DMS53 (cell line): ENCODE data around the gene UTS2R.
"Not testable (repeated sequence)": the region's sequence is repeated elsewhere in the genome, so short reads cannot be mapped to it uniquely, and the experiment has no call there.

Experiments
- DNase-seq: peaks from one replicate; lab custom pipeline; 2025; lab: John Stamatoyannopoulos, UW

Gene UTS2R

GRCh38 chr17:82375359-82376041, 3.9 kb downstream of the UTS2R start:
- DNase-seq = no peak

GRCh38 chr17:82376042-82376730, 4.6 kb downstream of the UTS2R start:
- DNase-seq = no peak

DNA sequence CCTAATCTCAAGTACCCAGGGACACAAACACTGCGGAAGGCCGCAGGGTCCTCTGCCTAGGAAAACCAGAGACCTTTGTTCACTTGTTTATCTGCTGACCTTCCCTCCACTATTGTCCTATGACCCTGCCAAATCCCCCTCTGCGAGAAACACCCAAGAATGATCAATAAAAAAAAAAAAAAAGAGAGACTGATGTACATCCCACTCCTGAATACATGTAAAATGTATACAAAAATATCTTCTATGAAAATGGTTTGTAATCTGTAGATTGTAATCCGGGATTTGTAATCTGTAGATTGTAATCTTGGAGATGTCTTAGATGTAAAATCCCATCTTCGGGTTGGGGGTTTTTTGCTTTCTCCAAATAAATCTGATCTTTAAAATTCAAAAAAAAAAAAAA, 5.7 kb downstream of the UTS2R start:
- not testable (repeated sequence) for DNase-seq

DNA sequence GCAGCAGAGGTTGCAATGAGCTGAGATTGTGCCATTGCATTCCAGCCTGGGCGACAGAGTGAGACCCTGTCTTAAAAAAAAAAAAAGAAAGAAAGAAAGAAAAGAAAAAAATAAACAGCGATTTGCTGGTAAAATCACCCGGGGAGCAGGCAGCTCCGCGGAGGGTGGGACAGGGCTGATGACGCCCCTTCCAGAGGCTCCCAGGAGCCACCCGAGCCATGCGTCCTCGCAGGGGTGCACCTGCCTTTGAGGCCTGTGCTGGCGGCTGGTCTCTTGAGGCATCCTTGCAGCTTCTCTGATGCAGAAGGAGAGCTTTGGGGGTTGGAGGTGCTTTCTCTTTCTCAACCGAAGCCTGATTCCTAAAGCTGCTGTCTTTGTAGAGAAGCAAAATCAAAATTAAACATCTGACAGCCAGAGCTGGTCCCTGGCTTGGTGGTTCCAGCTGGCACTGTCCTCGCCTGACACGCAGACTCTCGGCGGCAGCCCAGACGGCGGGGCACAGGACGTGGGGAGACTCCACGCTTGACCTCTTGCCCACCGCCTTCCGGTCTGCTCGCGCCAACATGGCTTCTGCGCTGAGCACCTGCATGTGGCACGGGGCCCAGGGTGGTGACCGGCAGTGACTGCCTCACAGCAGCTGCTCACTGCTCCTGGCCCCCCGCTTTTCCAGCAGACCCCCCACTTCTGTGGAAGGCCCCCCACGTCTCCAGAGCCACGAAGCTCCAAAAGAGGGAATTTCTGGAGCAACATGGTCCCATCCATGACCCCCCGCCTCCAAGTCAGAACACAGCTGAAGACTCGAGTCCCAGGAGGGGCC, 6.6 kb downstream of the UTS2R start:
- DNase-seq = no peak

- DNase-seq = no peak
Measured at GRCh38 chr17:82378741-82379021, 7.1 kb downstream of the UTS2R start.

DNA sequence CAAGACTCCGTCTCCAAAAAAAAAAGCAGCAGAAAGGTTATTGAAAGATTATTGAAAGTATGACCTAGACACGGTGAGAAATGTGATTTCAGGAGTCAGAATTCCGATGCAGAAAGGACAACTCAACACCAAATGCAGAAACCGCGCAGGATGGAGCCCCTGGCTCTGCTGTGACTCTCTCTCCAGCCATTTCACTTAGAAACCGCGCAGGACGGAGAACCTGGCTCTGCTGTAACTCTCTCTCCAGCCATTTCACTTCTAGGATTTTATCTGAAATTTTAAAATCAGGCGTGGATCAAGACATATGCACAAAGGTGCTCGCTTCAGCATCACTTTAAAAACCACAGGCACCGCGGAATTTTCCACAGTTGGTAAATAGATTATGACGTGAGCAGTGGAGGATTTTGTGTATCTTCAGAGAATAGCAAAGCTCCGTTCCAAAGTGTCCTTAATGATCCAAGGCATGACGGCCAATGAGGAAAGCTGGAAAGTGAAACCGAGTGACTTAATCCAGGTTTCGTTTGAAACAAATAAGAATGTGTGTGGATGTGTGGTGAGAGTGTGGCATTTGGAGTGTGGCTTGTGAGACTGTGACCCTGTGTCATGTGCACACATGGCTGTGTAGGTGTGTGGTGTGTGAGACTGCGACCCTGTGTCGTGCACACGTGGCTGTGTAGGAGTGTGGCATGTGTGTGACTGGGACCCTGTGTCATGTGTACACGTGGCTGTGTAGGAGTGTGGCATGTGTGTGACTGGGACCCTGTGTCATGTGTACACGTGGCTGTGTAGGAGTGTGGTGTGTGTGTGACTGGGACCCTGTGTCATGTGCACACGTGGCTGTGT, 9.5 kb downstream of the UTS2R start:
- DNase-seq = peak; percentile 84

DNA sequence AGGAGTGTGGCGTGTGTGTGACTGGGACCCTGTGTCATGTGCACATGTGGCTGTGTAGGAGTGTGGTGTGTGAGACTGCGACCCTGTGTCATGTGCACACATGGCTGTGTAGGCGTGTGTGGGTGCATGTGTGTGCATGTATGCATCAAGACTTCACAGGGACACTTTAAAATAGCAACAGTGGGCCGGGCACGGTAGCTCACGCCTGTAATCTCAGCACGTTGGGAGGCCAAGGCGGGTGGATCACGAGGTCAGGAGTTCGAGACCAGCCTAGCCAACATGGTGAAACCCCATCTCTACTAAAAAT, 10.1 kb downstream of the UTS2R start:
- DNase-seq = not testable (repeated sequence)

DNA sequence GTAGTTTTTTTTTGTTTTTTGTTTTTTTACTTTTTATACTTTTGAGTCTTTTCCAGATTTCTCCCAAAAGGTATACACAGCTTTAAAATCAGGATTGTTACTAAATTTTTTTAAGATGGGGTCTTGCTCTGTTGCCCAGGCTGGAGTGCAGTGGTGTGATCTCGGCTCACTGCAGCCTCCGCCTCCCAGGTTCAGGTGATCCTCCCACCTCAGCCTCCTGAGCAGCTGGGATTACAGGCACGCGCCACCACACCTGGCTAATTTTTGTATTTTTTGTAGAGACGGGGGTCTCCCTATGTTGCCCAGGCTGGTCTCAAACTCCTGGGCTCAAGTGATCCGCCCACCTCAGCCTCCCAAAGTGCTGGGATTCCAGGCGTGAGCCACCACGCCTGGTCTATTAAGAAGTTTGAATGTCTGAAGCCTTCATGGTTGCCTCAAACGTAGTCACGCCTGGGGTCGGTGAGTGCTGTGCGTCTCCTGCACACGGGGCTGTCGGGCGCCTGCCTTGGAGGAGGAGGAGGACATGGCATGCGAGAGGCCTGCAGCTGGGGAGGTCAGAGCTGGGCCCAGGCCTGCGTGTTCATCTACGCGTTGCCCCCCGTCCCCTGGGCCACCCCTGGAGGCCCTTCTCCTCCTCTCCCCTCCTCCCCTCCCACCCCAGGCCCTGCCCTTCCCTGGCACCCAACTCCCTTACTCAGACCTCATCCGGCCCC, 10.8 kb downstream of the UTS2R start:
- DNase-seq = not testable (repeated sequence)

DNA sequence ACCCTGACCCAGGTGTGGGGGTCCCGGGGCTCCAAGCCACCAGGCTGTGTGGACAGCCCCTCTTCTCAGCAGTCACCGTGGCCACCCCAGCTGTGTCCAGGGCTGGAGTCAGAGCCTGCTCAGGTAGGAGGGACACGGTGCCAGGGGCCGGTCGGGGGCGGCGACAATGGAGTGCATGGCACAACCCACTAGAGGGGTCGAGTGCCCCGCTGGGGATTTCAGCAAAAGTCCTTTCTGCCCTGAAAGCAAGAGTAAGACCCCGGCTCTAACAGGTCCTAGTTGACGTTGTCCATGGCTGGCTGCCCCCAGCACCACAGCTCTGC, 11.3 kb downstream of the UTS2R start:
- DNase-seq = no peak

DNA sequence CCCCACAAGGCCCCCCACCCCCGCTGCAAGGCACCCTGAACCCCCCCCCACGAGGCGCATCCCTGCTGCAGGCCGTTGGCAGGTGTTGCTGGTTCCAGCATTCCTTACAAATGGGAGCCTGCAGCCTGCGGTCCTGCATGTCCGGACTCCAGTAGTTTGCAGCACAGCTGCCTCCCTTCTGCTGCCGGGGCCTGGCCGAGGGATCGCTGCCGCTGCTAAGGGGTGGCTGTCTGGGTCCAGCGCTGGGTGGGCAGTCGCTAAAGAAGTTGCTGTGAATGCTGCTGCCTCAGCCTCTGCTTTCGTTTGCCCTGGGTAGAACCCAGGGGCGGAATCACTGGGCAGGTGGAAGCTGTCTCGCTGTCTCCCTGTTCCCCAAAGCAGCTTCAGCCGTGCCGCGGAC, 11.8 kb downstream of the UTS2R start:
- no peak for DNase-seq

- DNase-seq = no peak
Measured at GRCh38 chr17:82384051-82384729, 12.6 kb downstream of the UTS2R start.

DNA sequence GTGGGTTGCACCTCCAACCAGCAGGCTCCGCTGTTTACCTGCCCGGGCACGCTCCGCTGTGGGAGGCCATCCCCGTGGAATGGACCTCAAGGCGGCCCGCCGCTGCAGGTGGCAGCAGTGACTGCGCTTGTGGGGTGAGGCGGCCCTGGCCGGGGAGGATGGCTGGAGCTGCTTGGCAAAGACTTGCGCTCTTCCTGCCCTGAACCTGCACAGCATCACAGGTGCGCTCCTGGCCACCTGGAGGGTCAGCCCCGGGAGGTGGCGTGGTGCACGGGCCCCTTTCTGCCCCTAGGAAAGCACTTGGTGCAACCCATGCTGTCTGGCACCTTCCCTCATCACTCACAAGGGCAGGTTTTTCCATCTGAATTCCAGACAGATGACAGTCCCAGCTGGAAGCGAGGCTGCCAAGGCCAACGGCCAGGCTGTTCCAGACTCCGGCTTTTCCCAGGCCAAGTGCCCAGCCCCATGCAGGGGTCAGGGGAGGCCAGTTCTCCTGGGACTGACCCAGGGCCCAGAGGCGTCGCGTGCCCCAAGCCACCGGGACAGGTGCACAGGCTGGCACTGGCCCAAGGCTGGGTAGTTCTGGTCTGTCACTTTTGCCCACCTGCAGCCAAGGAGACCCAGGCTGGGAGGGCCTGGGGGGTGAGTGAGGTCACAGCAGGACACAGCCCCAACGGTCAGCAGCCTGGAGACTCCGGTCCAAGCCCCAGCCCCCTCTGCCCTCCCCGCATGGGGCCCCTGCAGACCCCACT, 13.3 kb downstream of the UTS2R start:
- DNase-seq = peak; percentile 87

GRCh38 chr17:82385559-82386254, 14.1 kb downstream of the UTS2R start:
- DNase-seq = no peak

DNA sequence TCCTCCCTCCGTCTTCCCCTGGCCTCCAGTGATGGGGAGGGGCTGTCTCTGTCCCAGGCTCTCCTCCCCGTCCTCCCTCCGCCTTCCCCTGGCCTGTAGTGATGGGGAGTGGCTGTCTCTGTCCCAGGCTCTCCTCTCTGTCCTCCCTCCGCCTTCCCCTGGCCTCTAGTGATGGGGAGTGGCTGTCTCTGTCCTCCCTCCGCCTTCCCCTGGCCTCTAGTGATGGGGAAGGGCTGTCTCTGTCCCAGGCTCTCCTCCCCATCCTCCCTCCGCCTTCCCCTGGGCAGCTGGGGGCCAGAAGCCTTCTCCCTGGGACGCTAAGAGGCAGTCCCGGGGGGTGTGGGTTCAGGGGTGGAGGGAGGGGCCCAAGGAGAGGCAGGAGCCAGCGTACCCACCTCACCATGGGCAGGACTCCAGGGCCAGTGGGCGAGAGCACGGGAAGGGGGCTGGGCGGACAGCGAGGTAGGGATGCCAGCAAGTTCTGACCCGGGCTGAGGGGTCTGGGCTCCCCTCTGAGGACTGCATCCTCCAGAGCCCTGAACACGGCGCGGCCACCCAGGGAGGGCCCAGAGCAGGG, 14.8 kb downstream of the UTS2R start:
- DNase-seq = no peak

- DNase-seq = no peak
Measured at GRCh38 chr17:82386881-82387704, 15.5 kb downstream of the UTS2R start.

DNA sequence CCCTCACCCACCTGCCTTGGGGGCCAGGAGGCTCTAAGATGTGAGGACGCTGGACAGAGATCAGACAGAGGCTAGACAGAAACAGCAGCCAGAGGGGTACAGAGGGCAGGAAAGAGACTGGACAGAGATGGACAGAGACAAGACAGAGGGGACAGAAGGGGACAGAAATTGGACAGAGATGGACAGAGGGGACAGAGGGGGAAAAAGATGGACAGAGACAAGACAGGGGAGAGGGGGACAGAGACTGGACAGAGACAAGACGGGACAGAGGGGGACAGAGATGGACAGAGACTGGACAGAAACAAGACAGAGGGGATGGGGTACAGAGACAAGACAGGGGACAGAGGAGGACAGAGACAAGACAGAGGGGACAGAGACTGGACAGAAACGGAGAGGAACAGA, 16.1 kb downstream of the UTS2R start:
- DNase-seq = no peak

- peak; percentile 82 for DNase-seq
Measured at GRCh38 chr17:82388223-82388921, 16.8 kb downstream of the UTS2R start.

DNA sequence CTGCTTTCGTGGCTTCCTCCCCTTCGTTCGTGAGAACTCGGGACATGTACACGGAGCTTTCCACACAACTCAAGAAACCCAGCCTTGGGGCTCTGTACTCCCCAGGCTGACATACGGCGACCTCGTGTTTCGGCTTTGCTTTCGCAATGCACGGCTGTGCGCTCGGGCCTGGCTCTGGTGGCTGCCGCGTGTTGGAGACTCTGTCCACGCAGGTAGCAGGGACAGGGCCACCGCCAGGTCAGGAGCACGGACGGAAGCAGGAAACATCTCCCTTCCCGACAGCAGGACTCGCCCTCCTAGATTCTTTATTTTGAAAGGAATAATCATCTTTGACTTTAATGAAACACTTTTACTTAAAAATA, 17.3 kb downstream of the UTS2R start:
- DNase-seq = no peak
